ENCODE measurements around the gene PHACTR2.
"Not testable (repeated sequence)": the region's sequence is repeated elsewhere in the genome, so short reads cannot be mapped to it uniquely, and the experiment has no call there.

PHACTR2 gene

DNA sequence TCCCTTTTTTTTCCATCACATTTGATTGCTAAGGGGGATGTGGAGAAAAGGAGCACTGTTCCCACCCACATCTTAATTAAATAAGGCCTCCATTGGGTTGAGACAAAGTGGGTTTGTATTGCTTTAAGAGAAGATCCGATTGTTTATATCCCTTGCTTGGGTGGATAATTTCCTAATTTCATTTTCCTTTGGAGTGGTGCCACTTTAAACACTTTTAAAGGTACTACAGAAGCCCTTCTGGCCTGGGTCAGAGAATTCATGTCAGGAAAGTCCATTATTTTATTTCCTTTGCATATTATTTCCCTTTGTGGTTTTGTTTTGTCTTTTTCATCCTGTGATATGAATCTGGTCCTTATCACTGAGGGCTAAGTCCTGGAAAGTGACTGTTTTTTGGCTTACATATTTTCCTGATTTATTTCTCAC, 56.9 kb downstream of the PHACTR2 start:
- H3K36me3 ChIP-seq (ENCODE audit: low read depth), result no peaks in the 10 kb centered on the region
- H3K4me1 ChIP-seq (ENCODE audit: insufficient read depth, poor library complexity, severe bottlenecking), result no peaks in the 10 kb centered on the region
- no peak for ATAC-seq (ENCODE audit: low read depth)
- no peak overlapping the region for H3K4me3 ChIP-seq (ENCODE audit: severe bottlenecking)
- TF ChIP-seq, protein P1, sequence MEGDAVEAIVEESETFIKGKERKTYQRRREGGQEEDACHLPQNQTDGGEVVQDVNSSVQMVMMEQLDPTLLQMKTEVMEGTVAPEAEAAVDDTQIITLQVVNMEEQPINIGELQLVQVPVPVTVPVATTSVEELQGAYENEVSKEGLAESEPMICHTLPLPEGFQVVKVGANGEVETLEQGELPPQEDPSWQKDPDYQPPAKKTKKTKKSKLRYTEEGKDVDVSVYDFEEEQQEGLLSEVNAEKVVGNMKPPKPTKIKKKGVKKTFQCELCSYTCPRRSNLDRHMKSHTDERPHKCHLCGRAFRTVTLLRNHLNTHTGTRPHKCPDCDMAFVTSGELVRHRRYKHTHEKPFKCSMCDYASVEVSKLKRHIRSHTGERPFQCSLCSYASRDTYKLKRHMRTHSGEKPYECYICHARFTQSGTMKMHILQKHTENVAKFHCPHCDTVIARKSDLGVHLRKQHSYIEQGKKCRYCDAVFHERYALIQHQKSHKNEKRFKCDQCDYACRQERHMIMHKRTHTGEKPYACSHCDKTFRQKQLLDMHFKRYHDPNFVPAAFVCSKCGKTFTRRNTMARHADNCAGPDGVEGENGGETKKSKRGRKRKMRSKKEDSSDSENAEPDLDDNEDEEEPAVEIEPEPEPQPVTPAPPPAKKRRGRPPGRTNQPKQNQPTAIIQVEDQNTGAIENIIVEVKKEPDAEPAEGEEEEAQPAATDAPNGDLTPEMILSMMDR (IDR thresholded peaks at IDR 0.05; ENCODE audit: poor library complexity, severe bottlenecking), result no peak
- no peak for DNase-seq (ENCODE audit: low spot score)
- H3K27me3 ChIP-seq (ENCODE audit: insufficient read depth, poor library complexity, severe bottlenecking), result no peaks in the 10 kb centered on the region
- H3K27ac ChIP-seq (ENCODE audit: poor library complexity, severe bottlenecking), result no peak overlapping the region
- H3K9me3 ChIP-seq (ENCODE audit: severe bottlenecking), result no peaks in the 10 kb centered on the region

DNA sequence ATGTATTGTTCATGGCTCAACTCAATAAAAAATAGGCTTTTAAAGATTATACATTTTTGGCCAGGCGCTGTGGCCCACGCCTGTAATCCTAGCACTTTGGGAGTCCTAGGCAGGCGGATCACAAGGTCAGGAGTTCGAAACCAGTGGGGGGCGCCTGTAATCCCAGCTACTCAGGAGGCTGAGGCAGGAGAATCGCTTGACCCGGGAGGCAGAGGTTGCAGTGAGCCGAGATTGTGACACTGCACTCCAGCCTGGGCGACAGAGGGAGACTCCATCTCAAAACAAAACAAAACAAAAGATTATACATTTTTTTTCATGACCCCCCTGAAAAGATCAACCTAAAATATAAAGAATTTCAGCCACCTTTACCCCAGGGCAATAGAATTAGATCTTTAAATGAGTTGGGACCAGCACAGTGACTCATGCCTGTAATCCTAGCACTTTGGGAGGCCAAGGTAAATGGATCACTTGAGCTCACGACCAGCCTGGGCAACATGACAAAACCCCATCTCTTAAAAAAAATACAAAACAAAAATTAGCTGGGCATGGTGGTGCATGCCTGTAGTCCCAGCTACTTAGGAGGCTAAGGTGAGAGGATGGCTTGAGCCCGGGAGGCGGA, 60.4 kb downstream of the PHACTR2 start:
- not testable (repeated sequence) for H3K4me1 ChIP-seq (ENCODE audit: insufficient read depth, poor library complexity, severe bottlenecking); DNase-seq (ENCODE audit: low spot score); H3K9me3 ChIP-seq (ENCODE audit: severe bottlenecking); H3K36me3 ChIP-seq (ENCODE audit: low read depth); H3K4me3 ChIP-seq (ENCODE audit: severe bottlenecking); H3K27ac ChIP-seq (ENCODE audit: poor library complexity, severe bottlenecking); H3K27me3 ChIP-seq (ENCODE audit: insufficient read depth, poor library complexity, severe bottlenecking)
- ATAC-seq (ENCODE audit: low read depth), result peak; percentile 49; the same call in 1 of the 3 replicates

DNA sequence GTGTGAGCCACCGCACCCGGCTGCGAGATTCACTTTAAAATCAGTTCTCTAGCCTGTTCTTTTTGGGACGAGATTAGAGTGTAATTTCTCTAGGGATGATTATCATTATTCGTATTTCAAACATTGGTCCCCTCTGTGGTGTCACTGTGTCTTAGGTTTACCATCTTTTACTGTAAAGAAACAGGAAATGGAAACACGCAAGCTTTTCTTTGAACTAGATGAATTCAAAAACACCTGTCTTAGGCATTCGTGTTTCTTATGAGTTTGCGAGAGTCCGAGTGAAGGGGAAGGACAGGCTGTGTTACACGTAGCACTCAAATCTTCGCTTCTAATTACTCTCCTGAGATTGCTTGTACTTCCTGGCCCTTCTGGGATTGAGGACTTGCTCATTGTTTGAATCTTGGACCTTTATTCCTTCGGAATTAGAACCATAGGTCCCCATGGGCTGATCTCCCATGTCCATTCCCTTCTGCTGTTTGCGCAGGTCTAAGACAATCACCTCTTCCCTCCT, 61.6 kb downstream of the PHACTR2 start:
- Histone ChIP-seq H3K27me3 (ENCODE audit: insufficient read depth, poor library complexity, severe bottlenecking) (no peaks in the 10 kb centered on the region), H3K9me3 (ENCODE audit: severe bottlenecking) (no peaks in the 10 kb centered on the region), H3K4me1 (ENCODE audit: insufficient read depth, poor library complexity, severe bottlenecking) (no peaks in the 10 kb centered on the region), H3K27ac (ENCODE audit: poor library complexity, severe bottlenecking) (no peak overlapping the region), H3K36me3 (ENCODE audit: low read depth) (no peaks in the 10 kb centered on the region), H3K4me3 (ENCODE audit: severe bottlenecking) (no peak overlapping the region)
- DNase-seq (ENCODE audit: low spot score) (no peak), ATAC-seq (ENCODE audit: low read depth) (no peak)
- TF ChIP-seq, protein P1 (IDR thresholded peaks at IDR 0.05; ENCODE audit: poor library complexity, severe bottlenecking), result no peak

DNA sequence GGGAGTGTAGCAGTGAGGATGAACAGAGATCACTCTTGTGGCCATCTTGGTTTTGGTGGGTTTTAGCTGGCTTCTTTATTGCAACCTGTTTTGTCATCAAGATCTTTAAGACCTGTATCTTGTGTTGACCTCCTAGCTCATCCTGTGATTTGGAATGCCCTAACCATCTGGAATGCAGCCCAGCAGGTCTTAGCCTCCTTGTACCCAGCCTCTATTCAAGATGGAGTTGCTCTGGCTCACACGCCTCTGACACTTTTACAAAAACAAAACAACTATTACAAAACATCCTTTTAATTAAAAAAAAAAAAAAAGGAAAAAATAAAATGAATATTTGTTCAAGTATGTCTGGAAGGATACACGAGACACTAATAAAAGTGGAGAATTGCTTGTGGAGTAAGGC, 62.4 kb downstream of the PHACTR2 start:
- Histone ChIP-seq H3K27me3 (ENCODE audit: insufficient read depth, poor library complexity, severe bottlenecking) (no peaks in the 10 kb centered on the region), H3K4me1 (ENCODE audit: insufficient read depth, poor library complexity, severe bottlenecking) (no peaks in the 10 kb centered on the region), H3K9me3 (ENCODE audit: severe bottlenecking) (no peaks in the 10 kb centered on the region), H3K4me3 (ENCODE audit: severe bottlenecking) (no peak overlapping the region), H3K36me3 (ENCODE audit: low read depth) (no peaks in the 10 kb centered on the region), H3K27ac (ENCODE audit: poor library complexity, severe bottlenecking) (no peak overlapping the region)
- TF ChIP-seq, protein P1 (IDR thresholded peaks at IDR 0.05; ENCODE audit: poor library complexity, severe bottlenecking), result no peak
- ATAC-seq (ENCODE audit: low read depth) (no peak), DNase-seq (ENCODE audit: low spot score) (no peak)

DNA sequence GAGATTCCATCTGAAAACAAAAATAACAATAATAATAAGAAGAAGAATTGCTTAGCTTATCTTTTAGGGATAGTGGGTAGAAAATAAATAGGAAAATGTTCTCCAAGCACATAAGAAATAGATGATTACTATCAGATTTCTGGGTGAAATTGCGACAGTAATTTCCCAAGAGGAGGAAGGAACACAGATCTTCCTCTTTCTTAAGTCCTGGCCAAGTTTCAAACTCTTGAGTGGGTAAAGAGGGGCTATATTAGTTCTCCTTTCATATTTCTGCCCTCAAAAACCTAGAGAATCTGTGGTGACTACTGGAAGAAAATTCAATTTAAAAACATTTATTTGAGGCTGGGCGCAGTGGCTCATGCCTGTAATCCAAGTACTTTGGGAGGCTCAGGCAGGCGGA, 63.7 kb downstream of the PHACTR2 start:
- TF ChIP-seq, protein P1 (IDR thresholded peaks at IDR 0.05; ENCODE audit: poor library complexity, severe bottlenecking), result no peak
- no peaks in the 10 kb centered on the region for H3K9me3 ChIP-seq (ENCODE audit: severe bottlenecking)
- H3K4me1 ChIP-seq (ENCODE audit: insufficient read depth, poor library complexity, severe bottlenecking), result no peaks in the 10 kb centered on the region
- H3K27me3 ChIP-seq (ENCODE audit: insufficient read depth, poor library complexity, severe bottlenecking), result no peaks in the 10 kb centered on the region
- no peak for DNase-seq (ENCODE audit: low spot score)
- no peak overlapping the region for H3K4me3 ChIP-seq (ENCODE audit: severe bottlenecking)
- no peak for ATAC-seq (ENCODE audit: low read depth)
- H3K36me3 ChIP-seq (ENCODE audit: low read depth), result no peaks in the 10 kb centered on the region
- no peak overlapping the region for H3K27ac ChIP-seq (ENCODE audit: poor library complexity, severe bottlenecking)
